HG03045 (cell line): Measurements from ENCODE around the gene CNIH2.
"Not testable (repeated sequence)": the region's sequence is repeated elsewhere in the genome, so short reads cannot be mapped to it uniquely, and the experiment has no call there.

Source experiments
- ATAC-seq: cut with Tn5 transposase; IDR thresholded peaks from one replicate; pipeline ENCODE4 v1.9.1; 2021; ENCODE audit warnings: mild to moderate bottlenecking, moderate library complexity; ENCODE audit not compliant: unreplicated experiment

The CNIH2 gene

GRCh38 chr11:66289548-66290329 is 11.8 kb downstream of the CNIH2 start:
- peak; percentile 26 for ATAC-seq

GRCh38 chr11:66290330-66290621 is 12.3 kb downstream of the CNIH2 start:
- no peak for ATAC-seq

GRCh38 chr11:66291303-66291705 is 13.3 kb downstream of the CNIH2 start:
- ATAC-seq: no peak

- no peak for ATAC-seq
Observed at GRCh38 chr11:66291706-66292542, 13.9 kb downstream of the CNIH2 start, which contains the start of gene TMEM151A. TSS of gene TMEM151A (plus strand) at chr11:66291894. CDS start at chr11:66292014, 120 bp downstream.

GRCh38 chr11:66292543-66293332 is 14.8 kb downstream of the CNIH2 start:
- ATAC-seq: no peak

- no peak for ATAC-seq
Observed at GRCh38 chr11:66293352-66293751, 15.4 kb downstream of the CNIH2 start.

- ATAC-seq: no peak
Observed at GRCh38 chr11:66293777-66294625, 16.0 kb downstream of the CNIH2 start.

- ATAC-seq: no peak
Observed at GRCh38 chr11:66294626-66295620, 16.9 kb downstream of the CNIH2 start.

- ATAC-seq: no peak
Observed at GRCh38 chr11:66297610-66298009, 19.6 kb downstream of the CNIH2 start.

- no peak for ATAC-seq
Observed at GRCh38 chr11:66299186-66299585, 21.2 kb downstream of the CNIH2 start.

- ATAC-seq: no peak
Observed at GRCh38 chr11:66302656-66303055, 24.7 kb downstream of the CNIH2 start.

- ATAC-seq: no peak
Observed at GRCh38 chr11:66309475-66309874, 31.5 kb downstream of the CNIH2 start.

GRCh38 chr11:66310324-66310723 is 32.3 kb downstream of the CNIH2 start:
- ATAC-seq: no peak

GRCh38 chr11:66310803-66311440 is 32.9 kb downstream of the CNIH2 start:
- ATAC-seq: not testable (repeated sequence)

GRCh38 chr11:66311470-66311964 is 33.5 kb downstream of the CNIH2 start:
- ATAC-seq: no peak

GRCh38 chr11:66311965-66312548 is 34.1 kb downstream of the CNIH2 start:
- peak; percentile 66 for ATAC-seq

- ATAC-seq: peak; percentile 62
Observed at GRCh38 chr11:66312549-66313320, 34.8 kb downstream of the CNIH2 start.
